Transverse colon (tissue), 4 donors: ENCODE data around the gene HOXA10. TPM values are rescaled to one million over a fixed set of nuclear protein-coding genes. Genes with fewer than 3 reads are reported as not detected.
A peak's percentile ranks its signal among the peaks of the same experiment; 100 is the strongest.

Experiments used
- DNase-seq: peaks from one replicate; pipeline ENCODE4 v3.0.0-alpha.2; 2019
- H3K27ac ChIP-seq, 4 donors: fragments of 200-600 bp; sonication (generic); 2 replicates each; pipeline ENCODE4 v1.5.1; 2016 to 2018; ENCODE audit warnings: inconsistent platforms in 4 of 4
- H3K27me3 ChIP-seq: fragments of 200-600 bp; sonication (generic); 2 replicates; pipeline ENCODE4 v1.5.1; 2017; ENCODE audit warnings: inconsistent platforms
- H3K36me3 ChIP-seq, 4 donors: fragments of 200-600 bp; sonication (generic); 2 replicates each; pipeline ENCODE4 v1.5.1; 2017 to 2019; ENCODE audit warnings: inconsistent platforms in 4 of 4
- H3K4me1 ChIP-seq, 4 donors: fragments of 200-600 bp; sonication (generic); 2 replicates each; pipeline ENCODE4 v1.5.1; 2017 to 2020; ENCODE audit warnings: inconsistent platforms in 4 of 4
- H3K4me3 ChIP-seq, 4 donors: fragments of 200-600 bp; sonication (generic); 1 replicate in 1 of 4; 2 replicates in 3 of 4; pipeline versions ENCODE4 v1.5.1 to v1.6.1; 2017 to 2019; ENCODE audit warnings: inconsistent platforms in 4 of 4
- H3K9me3 ChIP-seq, 2 donors: fragments of 200-600 bp; sonication (generic); 2 replicates each; pipeline ENCODE4 v1.5.1; 2017 to 2019; ENCODE audit warnings: inconsistent platforms in 2 of 2
- EP300 ChIP-seq: sonication (generic); formaldehyde crosslinking; IDR thresholded peaks from one replicate; pipeline ENCODE4 v1.6.1; 2017; ENCODE audit warnings: antibody characterized with exemption, low read depth
- POLR2A ChIP-seq: fragments of 450-650 bp; IDR thresholded peaks from one replicate; pipeline ENCODE4 v1.6.1; 2016; ENCODE audit warnings: antibody characterized with exemption, mild to moderate bottlenecking, moderate library complexity
- POLR2AphosphoS5 ChIP-seq, 3 donors: sonication (generic); formaldehyde crosslinking; IDR thresholded peaks; one replicate each; pipeline ENCODE4 v1.6.1; 2016; ENCODE audit warnings: antibody characterized with exemption in 3 of 3
- WGBS, 2 donors: methylation state at CpG; one replicate each; pipeline ENCODE4 v1.1.5; 2018; ENCODE audit warnings: low coverage in 1 of 2; 5-methylcytosine and 5-hydroxymethylcytosine counted together
- in situ Hi-C, 4 donors: fragments of 200-750 bp; cut with MboI; loops; one replicate each; pipeline versions ENCODE4 v1.15.0 to v1.15.1; 2017; ENCODE audit warnings: low sequenced_read_pairs in 3 of 4, low pct_ligation_motif_present in 1 of 4, low pct_unique_long_range_greater_than_20kb in 1 of 4
- intact Hi-C: fragments of 100-400 bp; cut with DNase I; formaldehyde crosslinking; loops from one replicate; pipeline ENCODE4 v1.15.1; 2023; ENCODE audit warnings: low total_unique reads
- total RNA-seq, 4 donors: library from RNA; depleted of rRNA; stranded (reverse); fragments of >200 nt; gene quantifications; one replicate each; pipeline ENCODE4 v1.1.0, GENCODE V29; 2016
- TF ChIP-seq, protein P1 (sequence below), 5 experiments: fragments of 200-600 bp in 3 of 5; fragments of 450-650 bp in 2 of 5; sonication (generic) in 3 of 5; IDR thresholded peaks; 1 replicate in 2 of 5; 2 replicates in 3 of 5; pipeline ENCODE4 v1.5.1; 2016 to 2017; ENCODE audit warnings: antibody characterized with exemption in 5 of 5, inconsistent platforms in 3 of 5, mild to moderate bottlenecking in 2 of 5, moderate library complexity in 1 of 5

The HOXA10 gene
- total RNA-seq, 4 donors from 2014 or later: 19.8 to 68.9 (median 36.4) TPM

DNA sequence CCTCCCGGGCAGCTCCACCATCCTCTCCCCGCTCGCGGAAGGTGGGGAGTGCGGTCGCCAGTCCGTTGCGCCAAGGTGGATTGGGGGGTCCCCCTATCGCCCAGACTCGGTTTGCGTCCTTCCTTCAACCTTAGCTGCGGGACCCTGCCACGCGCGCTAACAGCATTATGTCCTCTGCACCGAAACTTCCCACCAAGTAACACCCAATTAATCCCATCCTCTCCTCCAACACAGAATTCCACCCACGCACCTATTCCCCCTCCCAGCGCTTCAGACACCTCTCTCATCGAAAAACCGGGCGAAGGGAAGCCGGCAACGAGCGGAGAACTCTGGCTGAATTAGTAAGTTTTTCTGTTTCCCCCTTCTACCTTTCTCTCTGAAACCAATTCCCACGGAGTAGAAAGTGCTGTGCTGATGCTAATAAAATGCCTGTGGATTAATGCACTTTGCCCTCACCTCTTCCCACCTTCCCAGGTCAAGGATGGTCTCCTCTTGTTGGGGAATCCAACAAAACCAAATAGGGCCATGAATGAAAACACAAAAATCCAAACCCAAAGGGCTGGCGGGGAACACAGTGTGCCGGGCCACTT lies 22.7 kb downstream of the HOXA10 start:
- Histone ChIP-seq H3K4me3 (peak overlapping the region; percentile 71 to 81 (median 76)), H3K9me3 (no peaks in the 10 kb centered on the region), H3K27ac (peak overlapping the region; percentile 95 to 99 (median 98)), H3K27me3 (peaks cover 64% of the 10 kb centered on the region), H3K36me3 (no peaks in the 10 kb centered on the region), H3K4me1 (peaks cover 21 to 81% (median 61%) of the 10 kb centered on the region in 4 donors)
- DNase-seq: no peak
- intact Hi-C loops: no loop called here
- 0% methylated on average over 7 to 27 of the region's 27 CpGs for WGBS, 2 donors
- TF ChIP-seq POLR2AphosphoS5 (IDR thresholded peaks at IDR 0.05): no peak
- in situ Hi-C loops: loop anchor here in 3 of 4 donors (10.0 to 25.0 kb wide), 4 partner anchors 787 to 1289 kb away; no protein-coding TSS in a partner anchor

DNA sequence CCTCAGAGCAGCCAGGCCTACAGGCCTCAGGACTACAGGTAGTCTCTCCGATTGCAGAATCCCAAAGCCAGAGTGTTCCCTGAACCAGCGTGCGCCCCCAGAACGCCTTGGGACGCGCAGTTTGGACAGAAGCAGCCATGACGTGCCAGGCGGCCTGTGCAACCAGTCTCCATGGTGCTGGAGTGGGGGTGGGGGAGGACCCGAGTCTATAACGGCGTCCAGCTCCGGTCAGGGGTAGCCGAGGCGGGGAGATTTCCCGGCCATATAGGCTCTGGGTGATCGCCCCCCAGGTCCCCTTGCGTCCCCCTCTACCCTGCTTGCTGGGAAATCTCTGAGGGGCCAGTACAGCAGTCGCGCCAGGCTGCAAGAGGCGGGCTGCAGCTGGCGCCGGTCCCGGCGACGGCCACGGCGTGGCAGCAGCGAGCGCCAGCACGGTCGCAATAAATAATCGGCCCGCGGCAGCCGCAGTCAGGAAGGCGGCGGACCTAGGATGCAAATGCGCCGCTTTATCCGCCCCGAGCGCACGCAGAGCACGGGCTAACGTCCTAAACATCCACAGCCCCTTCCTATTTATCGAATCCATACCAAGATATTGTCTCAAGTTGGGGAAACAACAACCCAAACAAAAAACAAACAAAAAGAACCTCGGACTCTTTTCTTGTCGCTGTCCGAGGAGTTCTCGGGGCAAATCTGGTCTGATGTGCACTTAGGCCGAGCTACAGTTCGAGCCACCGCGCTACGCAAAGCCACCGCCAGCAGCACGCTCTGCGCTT lies 23.4 kb downstream of the HOXA10 start:
- Histone ChIP-seq H3K27ac (peak overlapping the region; percentile 95 to 99 (median 98)), H3K36me3 (no peaks in the 10 kb centered on the region), H3K4me1 (peaks cover 21 to 85% (median 64%) of the 10 kb centered on the region in 4 donors), H3K4me3 (peak overlapping the region; percentile 71 to 81 (median 76)), H3K27me3 (peaks cover 58% of the 10 kb centered on the region), H3K9me3 (no peaks in the 10 kb centered on the region)
- TF ChIP-seq, protein P1, sequence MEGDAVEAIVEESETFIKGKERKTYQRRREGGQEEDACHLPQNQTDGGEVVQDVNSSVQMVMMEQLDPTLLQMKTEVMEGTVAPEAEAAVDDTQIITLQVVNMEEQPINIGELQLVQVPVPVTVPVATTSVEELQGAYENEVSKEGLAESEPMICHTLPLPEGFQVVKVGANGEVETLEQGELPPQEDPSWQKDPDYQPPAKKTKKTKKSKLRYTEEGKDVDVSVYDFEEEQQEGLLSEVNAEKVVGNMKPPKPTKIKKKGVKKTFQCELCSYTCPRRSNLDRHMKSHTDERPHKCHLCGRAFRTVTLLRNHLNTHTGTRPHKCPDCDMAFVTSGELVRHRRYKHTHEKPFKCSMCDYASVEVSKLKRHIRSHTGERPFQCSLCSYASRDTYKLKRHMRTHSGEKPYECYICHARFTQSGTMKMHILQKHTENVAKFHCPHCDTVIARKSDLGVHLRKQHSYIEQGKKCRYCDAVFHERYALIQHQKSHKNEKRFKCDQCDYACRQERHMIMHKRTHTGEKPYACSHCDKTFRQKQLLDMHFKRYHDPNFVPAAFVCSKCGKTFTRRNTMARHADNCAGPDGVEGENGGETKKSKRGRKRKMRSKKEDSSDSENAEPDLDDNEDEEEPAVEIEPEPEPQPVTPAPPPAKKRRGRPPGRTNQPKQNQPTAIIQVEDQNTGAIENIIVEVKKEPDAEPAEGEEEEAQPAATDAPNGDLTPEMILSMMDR (IDR thresholded peaks at IDR 0.05): peak; percentile 86 to 97 (median 93)
- TF ChIP-seq POLR2A: peak; percentile 96
- TF ChIP-seq EP300: no peak
- peak; percentile 96 to 98 (median 98) for TF ChIP-seq POLR2AphosphoS5 (IDR thresholded peaks at IDR 0.05)
- in situ Hi-C loops (loop anchor here in 3 of 4 donors (10.0 to 25.0 kb wide), 4 partner anchors 786 to 1288 kb away; no protein-coding TSS in a partner anchor), intact Hi-C loops (no loop called here)
- 1% methylated on average over 48 of the region's 58 CpGs; no CpG with 5 or more reads in 1 of the 2 donors for WGBS, 2 donors
- DNase-seq: peak; percentile 86

DNA sequence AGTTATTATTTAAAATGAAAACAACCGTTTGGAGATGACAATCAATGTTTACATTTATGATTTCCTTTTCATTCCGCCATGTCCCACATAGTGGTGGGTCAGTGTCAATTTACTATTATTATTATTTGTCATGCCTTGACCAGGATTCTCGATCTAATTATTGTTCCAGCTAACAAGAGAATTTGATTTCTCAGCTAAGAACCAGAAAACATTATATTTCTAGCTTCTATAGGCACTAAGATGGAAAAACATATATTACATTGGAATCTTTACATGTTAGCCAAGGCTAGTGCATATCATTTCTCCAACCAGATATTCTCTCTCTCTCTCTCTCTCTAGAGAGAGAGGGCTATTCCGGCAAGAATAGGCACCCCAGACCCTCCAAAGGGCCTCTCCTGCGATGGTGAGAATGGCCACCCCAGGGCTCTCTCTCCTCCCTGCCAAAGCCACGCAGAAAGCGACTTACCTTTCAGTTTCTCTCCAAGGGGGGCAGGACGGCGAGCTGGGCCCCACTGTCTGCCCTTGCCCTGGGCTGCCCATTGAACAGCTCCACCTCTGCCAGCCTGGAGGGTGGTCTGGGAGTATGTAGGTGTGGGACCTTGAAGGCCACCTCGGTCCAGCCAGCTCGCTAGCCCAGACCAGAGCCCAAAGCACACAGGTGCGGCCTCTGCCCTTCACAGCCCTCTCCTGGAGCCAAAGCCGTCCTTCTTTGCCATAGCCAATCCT lies 24.1 kb downstream of the HOXA10 start:
- intact Hi-C loops (loop anchor here (5.0 kb wide), 2 partner anchors 43 to 293 kb away; no protein-coding TSS in a partner anchor), in situ Hi-C loops (loop anchor here in 3 of 4 donors (10.0 to 25.0 kb wide), 5 partner anchors 295 to 1288 kb away; no protein-coding TSS in a partner anchor)
- Histone ChIP-seq H3K9me3 (no peaks in the 10 kb centered on the region), H3K4me1 (peaks cover 18 to 86% (median 65%) of the 10 kb centered on the region in 4 donors), H3K27ac (peak overlapping the region; percentile 95 to 99 (median 98)), H3K27me3 (peaks cover 50% of the 10 kb centered on the region), H3K36me3 (no peaks in the 10 kb centered on the region), H3K4me3 (peak overlapping the region; percentile 71 to 81 (median 76))
- 6 to 15% methylated on average over 3 to 13 of the region's 13 CpGs for WGBS, 2 donors
- TF ChIP-seq, protein P1 (IDR thresholded peaks at IDR 0.05): no peak
- no peak for TF ChIP-seq EP300
- TF ChIP-seq POLR2AphosphoS5 (IDR thresholded peaks at IDR 0.05): no peak
- no peak for TF ChIP-seq POLR2A
- peak; percentile 40 for DNase-seq

DNA sequence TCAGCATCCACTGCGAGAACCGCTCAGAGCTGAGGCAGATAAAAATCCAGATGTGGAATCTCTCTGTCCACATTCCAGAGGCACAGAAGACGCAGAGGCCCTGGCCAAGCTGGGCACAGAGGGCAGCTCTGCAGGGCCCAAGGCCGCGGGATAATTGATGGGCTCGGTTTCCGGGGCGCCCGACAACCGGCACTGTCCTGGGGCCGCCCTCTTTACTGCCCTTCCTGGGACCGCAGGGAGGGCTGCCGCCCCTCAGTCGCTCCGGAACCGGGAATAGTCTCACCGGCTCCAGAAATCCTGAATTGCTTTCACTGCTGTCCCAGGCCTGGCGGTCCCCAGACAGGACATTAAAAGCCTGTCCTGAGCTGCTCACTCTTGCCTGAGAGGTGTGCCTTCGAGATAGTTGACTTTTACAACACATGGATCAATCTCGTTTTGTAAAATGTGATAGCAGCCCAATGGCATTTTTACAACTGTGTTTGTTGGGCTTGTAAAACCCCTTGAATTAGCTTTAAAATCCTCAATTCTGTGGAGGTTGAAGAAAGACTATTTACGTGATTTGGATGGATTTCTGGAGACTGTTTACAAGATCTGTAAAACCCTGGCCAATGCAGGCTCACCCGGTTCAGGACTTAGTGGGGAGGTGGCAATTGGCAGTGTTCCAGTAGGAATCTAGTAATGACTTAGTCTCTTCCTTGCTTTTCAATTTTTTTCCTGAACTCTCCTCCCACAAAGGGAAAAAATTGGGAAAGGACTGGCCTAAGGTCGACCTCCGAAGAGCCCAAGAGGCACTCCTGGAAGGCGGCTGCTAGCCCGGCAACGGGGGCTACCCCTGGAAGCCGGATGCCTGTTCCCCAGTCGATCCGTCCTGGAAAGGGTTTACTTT lies 25.1 kb downstream of the HOXA10 start:
- DNase-seq: peak; percentile 57
- in situ Hi-C loops: loop anchor here in 3 of 4 donors (10.0 kb wide), 1 partner anchor 294 kb away; no protein-coding TSS in a partner anchor
- H3K27ac ChIP-seq: peak overlapping the region; percentile 95 to 99 (median 98)

More for the DNA sequence above, 25.1 kb downstream of the HOXA10 start:
- Histone ChIP-seq H3K9me3 (no peaks in the 10 kb centered on the region), H3K36me3 (no peaks in the 10 kb centered on the region), H3K4me3 (peak overlapping the region; percentile 54 to 79 (median 72)), H3K27me3 (peaks cover 40% of the 10 kb centered on the region), H3K4me1 (peaks cover 11 to 87% (median 65%) of the 10 kb centered on the region in 4 donors)
- WGBS, 2 donors: 9 to 20% methylated on average over 10 to 29 of the region's 30 CpGs
- TF ChIP-seq, protein P1 (IDR thresholded peaks at IDR 0.05): no peak
- peak; percentile 17 for TF ChIP-seq POLR2A
- TF ChIP-seq POLR2AphosphoS5 (IDR thresholded peaks at IDR 0.05): peak; percentile 34 to 61 (median 52)
- no peak for TF ChIP-seq EP300
- intact Hi-C loops: loop anchor here (5.0 kb wide), 2 partner anchors 42 to 292 kb away; no protein-coding TSS in a partner anchor
